NT2/D1 (cell line): ENCODE data around the gene PSMB5.

Source experiments
- SUZ12 ChIP-seq: IDR thresholded peaks from 2 replicates; pipeline ENCODE4 v1.6.1; 2011; ENCODE audit not compliant: insufficient read length, insufficient read depth; ENCODE audit errors: extremely low read depth
- YY1 ChIP-seq: IDR thresholded peaks from 2 replicates; pipeline ENCODE4 v1.6.1; 2011; ENCODE audit not compliant: insufficient read length, insufficient read depth
- ZNF274 ChIP-seq: IDR thresholded peaks from 2 replicates; pipeline ENCODE4 v1.6.1; 2011; ENCODE audit warnings: mild to moderate bottlenecking, low read depth, low read length

GRCh38 chr14:23042162-23042965 is 7.7 kb upstream of the PSMB5 start, which contains the start of gene PSMB11:
- TF ChIP-seq ZNF274 = no peak
- TF ChIP-seq YY1 = no peak
- TF ChIP-seq SUZ12 = no peak
